ENCODE measurements around the gene JARID2.

Gene JARID2

GRCh38 chr6:15427331-15428070 lies 181.6 kb downstream of the JARID2 start:
- no peak for DNase-seq

DNA sequence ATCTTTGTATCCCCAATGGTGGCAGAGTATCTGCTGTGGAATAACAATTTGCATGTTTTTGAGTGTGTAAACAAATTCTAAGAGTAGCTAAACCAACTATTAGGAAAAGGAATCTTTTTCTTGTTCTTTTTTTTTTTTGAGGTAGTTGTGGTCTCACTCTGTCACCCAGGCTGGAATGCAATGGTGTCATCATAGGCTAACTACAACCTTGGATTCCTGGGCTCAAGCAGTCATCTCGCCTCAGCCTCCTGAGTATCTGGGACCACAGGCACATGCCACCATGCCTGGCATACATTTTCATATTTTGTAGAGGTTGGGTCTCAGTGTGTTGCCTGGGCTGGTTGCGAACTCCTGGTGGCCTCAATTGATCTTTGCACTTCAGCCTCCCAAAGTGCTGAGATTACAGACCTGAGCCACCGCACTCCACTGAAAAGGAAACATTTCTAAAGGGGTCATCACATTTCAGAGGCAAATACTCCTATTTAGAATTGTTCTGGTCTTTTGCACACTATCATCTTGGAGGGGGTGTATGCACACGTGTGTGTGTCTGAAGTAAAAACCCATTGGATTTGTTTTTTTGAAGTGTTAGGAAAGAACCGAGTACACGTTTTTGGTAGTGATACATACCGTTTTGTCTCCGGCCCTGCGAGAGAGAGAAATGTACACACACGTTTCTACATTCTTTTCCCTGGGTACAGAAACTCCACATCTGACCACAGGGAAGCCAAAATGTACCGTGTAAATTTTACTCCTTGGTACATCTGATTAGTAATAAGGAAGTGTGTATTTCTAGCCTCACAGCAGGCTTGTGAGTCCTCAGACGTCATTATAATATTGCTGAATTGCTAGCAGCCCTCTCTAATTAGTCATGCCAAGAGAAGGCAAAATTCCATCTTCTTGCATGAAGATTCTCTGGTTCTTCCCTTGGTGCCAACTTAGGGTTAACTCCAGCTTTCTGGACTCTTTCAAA lies 183.6 kb downstream of the JARID2 start:
- no peak for DNase-seq

DNA sequence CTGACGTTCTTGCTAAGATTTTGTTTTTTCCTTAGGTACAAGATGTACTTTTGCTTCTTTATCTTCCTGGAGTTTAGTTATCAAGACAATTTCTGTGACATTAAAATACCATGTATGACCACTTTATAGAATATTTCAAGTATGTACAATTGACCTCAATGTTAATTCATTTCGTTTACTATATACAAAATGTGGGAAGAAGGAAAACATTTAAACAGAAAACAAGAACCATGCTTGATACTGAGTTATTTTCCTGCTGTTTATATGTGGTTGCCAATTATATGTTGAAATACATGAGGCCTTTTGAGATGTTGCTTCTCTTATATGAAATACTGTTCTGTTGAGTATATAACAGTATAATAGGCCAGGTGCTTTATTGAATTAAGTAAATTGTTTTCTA lies 184.3 kb downstream of the JARID2 start:
- no peak for DNase-seq

- DNase-seq: no peak
Observed at GRCh38 chr6:15430931-15431405, 185.1 kb downstream of the JARID2 start.

DNA sequence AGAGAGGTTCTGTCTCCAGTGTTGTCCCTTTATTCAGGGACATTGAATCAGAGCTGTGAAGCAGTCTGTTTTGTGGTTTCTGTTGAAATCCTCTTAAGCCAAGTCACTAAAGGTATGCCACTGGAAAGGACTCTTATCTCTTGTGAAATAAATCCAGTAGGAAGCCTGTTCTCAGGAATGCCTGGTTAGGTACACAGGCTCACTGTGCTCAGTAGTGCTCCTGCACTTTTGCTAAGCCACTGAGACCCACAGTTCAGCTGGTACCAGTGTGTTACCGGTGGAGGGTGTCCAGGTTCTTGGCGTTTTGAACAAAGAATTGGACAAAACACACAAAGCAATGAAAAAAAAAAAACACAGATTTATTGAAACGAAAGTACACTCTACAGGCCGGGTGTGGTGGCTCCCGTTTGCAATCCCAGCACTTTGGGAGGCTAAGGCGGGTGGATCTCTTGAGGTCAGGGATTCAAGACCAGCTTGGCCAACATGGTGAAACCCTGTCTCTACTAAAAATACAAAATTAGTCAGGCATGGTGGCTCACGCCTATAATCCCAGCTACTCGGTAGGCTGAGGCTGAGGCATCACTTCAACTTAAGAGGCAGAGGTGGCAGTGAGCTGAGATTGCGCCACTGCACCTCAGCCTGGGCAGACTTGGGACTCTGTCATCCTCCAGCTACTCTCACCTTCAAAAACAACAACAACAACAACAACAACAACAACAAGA lies 186.1 kb downstream of the JARID2 start:
- no peak for DNase-seq

GRCh38 chr6:15433511-15433861 lies 187.6 kb downstream of the JARID2 start:
- no peak for DNase-seq

DNA sequence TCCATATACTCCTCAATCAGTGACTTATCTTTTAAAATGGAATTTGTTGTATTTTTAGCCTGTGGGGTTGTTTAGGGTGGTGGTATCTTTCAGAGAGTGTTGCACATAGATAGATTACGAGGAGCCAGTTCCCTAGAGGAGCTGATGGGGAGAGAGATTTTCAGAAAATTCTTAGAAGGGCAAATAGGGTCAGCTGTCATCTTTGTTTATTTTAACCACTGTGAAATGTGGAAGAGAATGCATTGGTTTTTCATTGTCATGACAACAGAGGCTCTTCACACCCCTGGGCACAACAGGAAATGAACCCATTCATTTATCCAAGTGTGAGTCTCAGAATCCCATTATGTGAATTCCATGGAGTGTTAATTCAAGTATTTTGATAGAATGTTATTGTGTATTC lies 188.4 kb downstream of the JARID2 start:
- DNase-seq: no peak

DNA sequence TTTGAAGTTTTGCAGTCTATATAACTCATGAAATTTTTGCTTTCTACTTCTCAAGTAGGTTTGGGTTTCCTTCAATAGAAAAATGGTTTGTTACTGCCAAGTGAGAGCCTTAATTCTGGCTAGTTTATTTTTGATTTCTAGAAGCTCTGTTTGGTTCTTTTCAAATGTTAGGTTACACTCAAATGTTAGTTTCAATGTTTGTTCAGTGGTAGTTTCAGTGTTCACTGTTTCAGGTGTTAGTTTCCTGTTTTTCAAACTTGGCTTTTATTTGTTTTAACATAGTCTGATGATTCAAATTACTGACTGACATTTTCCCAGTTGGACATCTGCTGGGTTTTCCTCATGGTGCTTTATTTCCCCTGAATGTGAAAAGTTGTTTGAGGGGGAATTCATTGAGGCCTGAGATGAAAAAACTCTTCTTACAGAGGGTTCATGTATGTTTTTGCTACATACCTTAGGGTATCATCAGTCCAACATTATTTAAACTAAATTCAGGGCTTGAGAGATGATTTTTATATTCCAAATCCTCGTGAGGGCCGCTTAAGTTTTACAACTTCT lies 189.0 kb downstream of the JARID2 start:
- DNase-seq: no peak

DNA sequence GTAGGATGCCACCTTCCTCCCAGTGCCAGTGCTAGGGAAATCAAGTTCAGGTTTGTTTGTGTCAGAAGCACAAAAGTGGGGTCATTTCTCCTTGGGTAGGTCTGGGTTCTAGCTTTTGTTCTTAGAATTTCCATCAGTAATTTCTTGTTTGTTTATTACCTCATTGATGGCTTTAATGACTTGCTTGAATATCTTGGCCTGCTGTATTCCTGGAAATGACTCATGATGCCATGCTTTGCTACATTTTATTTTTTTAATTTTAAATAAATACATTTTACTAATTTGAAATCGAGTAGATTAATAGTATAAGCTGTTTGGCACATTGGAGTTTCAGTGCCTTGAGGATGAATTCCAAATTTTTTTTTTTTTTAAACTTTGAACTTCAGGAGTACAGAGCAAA lies 189.6 kb downstream of the JARID2 start:
- DNase-seq: no peak

DNA sequence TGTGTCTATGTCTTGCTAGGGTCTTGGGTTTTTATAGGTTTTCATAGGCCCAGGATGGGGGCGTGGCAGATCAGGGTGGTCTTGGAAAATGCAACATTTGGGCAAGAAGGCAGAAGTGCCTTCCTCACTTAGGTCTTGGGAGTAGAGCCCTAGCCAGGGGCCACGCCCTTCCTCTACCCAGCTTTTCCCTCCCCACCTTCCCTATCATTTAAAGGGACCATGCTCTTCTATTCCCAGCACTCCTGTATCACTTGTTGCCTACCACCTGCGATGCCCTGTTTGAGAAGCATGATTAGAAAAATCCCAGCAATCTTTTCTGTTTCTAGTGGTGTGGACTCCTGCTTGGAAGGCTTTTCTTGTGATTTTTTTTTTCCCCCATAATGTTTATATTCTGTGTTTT lies 190.6 kb downstream of the JARID2 start:
- no peak for DNase-seq

- no peak for DNase-seq
Observed at GRCh38 chr6:15437090-15437635, 191.3 kb downstream of the JARID2 start.

DNA sequence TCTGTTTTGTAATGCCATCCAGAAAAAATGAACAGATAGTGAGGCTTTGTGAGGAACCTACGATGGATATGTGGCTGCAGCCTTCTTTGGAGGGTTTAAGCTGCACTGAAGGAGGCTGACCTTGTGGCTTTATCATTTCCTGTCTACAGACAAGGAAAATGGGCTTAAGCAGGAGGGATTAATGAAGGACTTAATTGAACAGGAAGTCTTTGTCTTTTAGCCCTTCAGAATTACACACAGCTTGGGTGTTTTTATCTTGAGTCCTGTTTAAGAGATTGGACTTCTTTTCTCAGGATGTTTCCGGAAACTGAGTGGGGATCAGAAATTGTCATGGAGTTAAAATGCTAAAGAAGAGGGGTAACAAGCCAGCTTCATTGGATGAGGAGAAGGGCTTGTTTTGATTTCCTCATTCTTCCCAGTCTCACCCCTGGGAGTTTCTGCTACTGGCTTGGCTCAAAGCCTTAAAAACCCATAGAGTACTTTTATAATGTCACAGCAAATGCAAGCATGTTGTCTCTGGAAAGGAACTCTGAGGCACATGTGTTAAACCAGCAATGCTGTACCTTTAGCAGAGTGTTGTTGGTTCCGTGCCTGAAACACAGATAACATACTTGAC lies 193.6 kb downstream of the JARID2 start:
- no peak for DNase-seq

DNA sequence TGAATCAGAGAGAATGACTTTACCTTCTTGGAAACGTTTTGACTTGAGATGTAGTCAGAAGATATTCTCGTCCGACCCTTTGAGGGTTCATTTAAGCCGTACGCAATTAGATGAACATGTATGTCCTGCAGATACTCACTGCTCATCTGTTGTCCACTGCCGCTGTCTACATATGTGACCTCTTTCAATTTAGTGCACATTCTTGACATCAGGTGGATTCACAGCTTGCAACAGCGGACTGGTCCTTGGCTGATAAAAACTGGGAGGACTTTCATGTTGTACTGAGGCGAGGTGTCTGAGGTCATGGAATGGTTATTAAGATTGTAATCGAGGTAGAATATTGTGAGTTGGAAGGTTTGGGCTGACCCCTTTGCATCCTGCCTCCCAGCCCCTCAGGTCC lies 194.2 kb downstream of the JARID2 start:
- DNase-seq: no peak

GRCh38 chr6:15441215-15441868 lies 195.5 kb downstream of the JARID2 start:
- peak in 1 of 2 donors; percentile 41 for DNase-seq

- no peak for DNase-seq
Observed at GRCh38 chr6:15441981-15442380, 196.1 kb downstream of the JARID2 start.

- no peak for DNase-seq
Observed at GRCh38 chr6:15442467-15442866, 196.6 kb downstream of the JARID2 start.

- no peak for DNase-seq
Observed at GRCh38 chr6:15443119-15443830, 197.4 kb downstream of the JARID2 start.

DNA sequence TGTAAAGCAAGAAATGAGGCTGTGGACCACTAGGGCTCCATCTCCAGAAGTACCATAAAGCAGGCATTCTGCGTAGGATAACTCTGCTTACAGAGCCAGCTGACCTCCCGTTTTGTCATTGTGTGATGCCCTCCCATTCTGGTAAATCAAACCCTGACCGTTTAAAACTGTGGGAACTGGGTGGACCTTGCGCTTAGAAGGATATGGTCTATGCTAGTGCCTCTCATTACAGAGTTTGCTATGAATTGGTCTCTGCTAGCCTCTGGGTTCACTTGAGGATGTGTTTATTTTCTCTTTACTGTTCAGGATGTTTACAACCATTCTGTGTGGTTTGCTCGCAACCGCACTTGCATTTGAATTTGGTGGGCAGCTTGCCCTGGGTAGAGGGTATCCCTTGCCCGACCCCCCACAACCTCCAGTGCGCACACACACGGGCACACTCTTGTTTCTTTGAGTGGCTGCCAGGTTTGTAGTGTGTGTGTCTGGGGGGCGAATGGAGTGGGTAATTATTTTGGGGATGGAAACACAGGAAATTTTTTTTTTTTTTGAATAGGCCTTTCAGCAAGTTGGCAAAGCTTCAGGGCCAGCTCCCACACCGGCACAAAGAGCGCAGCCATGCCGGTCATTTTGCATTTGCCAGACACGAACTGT lies 198.3 kb downstream of the JARID2 start:
- no peak for DNase-seq

DNA sequence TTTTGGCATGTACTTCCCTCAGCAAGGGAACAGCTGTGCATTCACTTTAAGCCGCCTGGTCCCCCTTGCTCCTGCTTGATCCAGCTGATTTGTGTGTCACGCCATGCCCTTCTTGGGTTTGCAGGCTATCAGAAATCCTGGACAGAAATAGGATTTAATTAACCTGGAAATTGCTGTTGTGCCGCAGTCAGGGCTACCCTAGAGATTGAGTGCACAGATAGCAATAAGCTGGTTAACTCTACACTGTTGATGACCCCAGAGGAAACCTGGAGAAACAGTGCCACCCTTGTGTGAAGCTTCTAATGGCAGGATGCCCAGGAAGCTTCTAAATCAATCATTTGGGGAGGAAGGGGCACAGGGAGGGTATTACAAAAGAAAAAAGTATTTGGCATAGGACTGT lies 199.0 kb downstream of the JARID2 start:
- DNase-seq: no peak

DNA sequence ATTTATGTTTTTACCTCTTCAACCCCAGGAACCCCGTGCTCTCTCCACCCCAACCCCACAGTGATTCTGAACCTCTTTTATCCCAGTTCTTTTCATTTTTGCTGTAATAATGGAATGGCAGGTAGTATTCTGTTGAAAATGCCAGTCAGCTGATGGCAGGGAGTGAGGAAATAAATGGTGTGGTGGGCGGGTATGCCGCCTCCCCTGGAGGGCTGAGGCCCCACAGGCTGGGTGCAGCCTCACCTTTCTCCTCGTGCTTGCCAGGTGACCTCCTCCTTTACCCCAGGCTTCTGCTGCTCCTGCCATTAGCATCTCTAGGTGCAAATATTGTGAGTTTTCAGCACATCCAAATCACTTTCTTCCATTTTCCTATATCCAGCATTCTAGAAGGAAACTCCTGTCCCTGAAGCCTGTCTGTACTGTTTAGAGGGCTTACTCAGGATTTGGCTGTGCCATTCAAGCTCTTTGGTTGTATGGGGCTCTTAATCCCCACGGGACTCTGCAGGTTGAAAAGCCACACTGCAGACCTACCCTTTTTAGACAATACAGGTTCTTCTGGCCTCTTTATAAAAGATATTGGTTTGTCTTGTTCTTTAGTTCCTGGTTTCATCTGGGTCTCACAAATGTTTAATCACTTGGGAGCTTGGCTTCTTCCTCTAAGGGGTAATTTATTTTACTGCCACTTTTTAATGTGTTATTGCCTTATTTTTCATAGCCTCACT lies 201.8 kb downstream of the JARID2 start:
- DNase-seq: no peak
